GM18498 (cell line): ENCODE results near the gene ANO1.

Source experiments
- ATAC-seq: cut with Tn5 transposase; IDR thresholded peaks from one replicate; pipeline ENCODE4 v1.9.1; 2021; ENCODE audit warnings: mild to moderate bottlenecking, moderate library complexity; ENCODE audit not compliant: unreplicated experiment

Gene ANO1

DNA sequence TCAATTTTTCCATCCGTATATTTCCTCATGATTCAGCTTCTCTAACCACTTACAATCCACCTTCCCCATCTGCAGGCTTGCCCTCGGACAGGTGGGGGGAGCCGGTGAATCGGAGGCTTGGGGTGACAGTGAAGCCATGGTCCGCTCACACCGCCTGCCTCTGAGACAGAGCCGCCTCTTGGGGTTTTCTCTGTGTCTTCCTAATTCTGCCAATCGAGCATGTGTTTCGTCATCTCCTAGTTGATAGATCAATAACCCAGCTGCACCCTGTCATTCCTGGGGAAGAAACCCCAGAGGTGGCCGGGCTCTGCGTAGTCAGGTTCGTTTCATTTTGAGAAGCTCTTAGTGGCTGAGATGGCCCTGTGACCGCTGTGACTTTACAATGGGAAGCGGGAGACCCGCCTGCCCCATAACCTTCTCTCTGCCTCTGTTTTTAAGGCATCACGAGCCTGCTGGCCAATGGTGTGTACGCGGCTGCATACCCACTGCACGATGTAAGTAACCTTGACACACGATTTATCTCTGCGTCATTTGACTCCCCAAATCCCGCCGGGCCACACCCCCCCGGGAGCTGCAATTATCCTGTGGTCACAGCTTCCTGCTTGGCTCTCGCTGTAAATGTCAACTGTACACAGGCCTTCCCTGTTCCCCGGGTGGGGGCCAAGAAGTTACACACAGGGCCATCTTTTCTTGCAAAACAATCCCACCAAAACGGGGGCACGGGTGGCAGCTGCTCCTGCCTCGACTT lies 33.3 kb downstream of the ANO1 start:
- no peak for ATAC-seq

DNA sequence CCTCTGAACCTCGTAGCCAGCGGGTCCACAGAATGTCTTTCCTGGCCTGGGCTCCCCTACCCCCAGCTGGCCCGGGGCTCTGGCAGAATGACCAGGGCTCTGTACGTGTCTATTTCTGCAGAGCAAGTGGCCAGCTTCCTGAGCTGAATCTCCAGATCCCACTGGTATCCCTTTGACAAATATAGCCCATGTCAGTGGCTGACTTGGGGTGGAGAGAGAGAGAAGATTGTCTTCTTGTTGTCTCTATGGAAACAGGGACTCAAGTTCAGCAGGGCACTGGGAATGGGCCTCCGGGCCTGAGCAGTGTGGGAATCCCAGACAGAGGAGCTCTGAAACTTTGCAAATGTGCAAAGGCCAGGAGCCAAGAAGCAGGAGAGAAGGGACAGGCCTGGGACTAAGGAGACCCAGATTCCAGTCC lies 33.9 kb downstream of the ANO1 start:
- no peak for ATAC-seq

DNA sequence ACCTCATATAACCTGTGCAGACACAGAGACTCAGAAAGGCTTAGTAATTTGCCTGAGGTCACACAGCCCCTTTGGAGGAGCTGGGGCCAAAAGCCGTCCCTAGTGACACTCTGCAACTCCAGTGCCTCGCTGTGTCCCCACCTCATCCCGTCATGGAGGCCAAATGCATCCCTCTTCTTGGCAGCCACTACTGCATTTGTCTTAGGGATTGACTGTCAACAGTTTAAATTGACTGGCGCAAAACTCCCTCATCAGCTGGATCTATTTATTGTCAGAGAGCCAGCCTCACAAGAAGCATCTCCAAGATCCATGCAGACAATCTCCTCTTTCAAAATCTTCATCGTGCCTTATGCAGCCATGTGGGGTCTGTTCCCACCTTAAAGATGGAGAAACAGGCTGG lies 35.7 kb downstream of the ANO1 start:
- no peak for ATAC-seq

GRCh38 chr11:70115778-70116177 lies 37.7 kb downstream of the ANO1 start:
- ATAC-seq, result no peak

DNA sequence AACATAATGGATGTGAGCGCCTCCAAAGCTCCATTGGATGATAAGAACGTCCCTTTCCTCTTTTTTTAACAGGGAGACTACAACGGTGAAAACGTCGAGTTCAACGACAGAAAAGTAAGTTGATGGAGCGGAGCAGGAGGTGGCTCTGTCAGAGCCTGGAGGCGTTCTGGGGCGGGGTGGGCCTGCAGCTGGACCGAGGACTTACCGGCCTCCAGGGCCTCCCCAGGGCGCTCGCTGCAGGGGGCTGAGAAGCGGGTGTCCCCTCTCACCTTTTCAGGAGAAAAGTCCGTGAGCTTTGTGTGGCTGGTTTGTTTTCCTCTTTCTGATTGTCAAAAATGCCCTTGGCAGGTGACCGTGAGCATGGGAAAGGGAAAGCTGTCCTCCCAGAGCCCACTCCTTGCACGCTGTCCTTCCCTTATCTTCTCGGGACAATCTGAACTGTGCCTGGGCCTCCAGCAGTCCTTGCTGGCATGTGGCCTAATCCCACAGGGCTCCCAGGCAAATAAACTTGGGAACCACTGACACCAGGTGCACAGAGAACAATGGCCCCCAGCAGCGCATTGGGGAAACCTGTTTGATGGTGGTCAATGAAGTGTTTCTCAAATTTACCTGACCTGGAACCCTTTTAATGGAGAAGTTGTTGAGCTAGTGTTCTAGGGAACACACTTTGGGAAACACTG lies 38.4 kb downstream of the ANO1 start:
- ATAC-seq, result no peak

- no peak for ATAC-seq
Observed at GRCh38 chr11:70117567-70118145, 39.5 kb downstream of the ANO1 start.

- no peak for ATAC-seq
Observed at GRCh38 chr11:70118642-70119041, 40.5 kb downstream of the ANO1 start.

DNA sequence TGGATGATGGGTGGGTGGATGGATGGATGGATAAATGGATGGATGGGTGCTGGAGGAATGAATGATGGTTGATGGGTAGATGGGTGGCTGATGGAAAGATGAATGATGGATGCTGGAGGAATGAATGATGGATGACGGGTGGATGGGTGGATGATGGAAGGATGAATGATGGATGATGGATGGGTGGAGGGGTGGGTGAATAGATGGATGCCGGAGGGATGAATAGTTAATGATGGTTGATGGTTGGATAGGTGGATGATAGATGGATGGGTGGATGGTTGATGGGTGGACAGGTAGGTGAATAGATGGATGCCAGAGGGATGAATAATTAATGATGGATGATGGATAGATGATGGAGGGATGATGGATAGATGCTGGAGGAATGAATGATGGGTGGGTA lies 41.4 kb downstream of the ANO1 start:
- no peak for ATAC-seq

GRCh38 chr11:70120674-70121073 lies 42.6 kb downstream of the ANO1 start:
- no peak for ATAC-seq

DNA sequence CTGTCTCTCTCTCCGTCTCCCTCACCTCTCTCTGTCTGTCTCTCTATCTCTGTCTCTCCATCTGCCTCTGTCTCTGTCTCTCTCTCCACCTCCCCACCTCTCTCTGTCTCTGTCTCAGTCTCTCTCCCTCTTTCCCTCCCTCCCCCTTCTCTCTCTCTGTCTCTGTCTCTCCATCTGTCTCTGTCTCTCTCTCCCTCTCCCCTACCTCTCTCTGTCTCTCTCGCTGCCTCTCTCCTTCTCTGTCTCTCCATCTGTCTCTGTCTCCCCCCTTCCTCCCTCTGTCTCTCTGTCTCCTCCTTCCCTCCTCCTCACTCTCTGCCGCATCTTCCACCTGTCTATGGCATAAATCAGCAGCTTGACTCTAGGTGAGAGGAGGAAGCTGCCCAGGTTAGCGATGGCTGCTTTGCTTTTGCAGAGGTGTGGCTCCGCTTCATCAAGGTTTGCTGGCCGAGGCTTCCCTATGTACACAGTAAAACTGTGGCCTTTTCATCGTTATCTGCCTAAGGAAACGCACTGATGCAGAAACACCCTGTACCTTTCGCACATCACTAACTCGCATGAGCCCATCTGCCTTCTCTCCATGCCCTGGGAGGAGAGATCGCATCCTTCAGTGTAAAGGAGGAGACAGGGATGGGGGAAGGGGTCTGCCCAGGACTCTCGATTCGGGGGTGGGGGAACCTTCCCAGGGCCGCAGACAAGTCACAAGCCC lies 44.5 kb downstream of the ANO1 start:
- ATAC-seq, result no peak

GRCh38 chr11:70123711-70124110 lies 45.6 kb downstream of the ANO1 start:
- no peak for ATAC-seq

GRCh38 chr11:70124321-70125000 lies 46.3 kb downstream of the ANO1 start:
- ATAC-seq, result no peak

DNA sequence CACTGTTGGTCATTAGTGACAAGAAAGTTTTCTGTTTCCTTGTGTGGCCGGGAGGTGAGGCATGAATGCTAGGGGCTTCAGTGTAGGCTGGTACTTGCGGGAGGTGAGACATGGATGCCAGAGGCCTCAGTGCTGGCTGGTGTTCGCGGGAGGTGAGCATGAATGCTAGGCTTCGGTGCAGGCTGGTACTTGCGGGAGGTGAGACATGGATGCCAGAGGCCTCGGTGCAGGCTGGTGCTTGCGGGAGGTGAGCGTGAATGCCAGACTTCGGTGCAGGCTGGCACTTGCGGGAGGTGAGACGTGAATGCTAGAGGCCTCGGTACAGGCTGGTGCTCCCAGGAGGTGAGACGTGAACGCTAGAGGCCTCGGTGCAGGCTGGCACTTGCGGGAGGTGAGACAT lies 48.4 kb downstream of the ANO1 start:
- ATAC-seq, result no peak

GRCh38 chr11:70127653-70128434 lies 49.7 kb downstream of the ANO1 start:
- ATAC-seq, result no peak

DNA sequence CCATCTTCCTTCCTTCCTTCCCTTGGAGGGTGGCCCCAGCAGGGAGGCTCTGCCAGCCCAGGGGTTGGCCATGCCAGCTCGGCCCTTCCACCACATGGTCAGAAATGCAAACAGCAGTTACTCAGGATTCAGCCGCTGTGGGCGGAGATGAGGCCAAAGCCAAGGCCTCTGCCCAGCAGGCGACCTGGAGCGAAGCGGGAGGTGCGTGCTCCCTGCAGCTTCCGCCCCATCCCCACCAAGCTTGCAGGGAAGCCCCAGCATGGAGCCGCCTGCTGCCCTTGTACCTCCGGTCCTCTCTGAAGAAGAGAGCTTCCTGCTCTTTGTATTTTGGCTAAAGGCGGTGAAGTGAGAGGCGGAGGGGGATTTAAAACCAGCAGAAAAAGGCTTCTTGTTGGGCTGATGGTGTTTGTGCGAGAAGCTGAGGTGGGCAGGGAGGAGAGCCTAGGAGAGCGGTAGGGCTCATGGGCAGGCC lies 50.4 kb downstream of the ANO1 start:
- no peak for ATAC-seq

DNA sequence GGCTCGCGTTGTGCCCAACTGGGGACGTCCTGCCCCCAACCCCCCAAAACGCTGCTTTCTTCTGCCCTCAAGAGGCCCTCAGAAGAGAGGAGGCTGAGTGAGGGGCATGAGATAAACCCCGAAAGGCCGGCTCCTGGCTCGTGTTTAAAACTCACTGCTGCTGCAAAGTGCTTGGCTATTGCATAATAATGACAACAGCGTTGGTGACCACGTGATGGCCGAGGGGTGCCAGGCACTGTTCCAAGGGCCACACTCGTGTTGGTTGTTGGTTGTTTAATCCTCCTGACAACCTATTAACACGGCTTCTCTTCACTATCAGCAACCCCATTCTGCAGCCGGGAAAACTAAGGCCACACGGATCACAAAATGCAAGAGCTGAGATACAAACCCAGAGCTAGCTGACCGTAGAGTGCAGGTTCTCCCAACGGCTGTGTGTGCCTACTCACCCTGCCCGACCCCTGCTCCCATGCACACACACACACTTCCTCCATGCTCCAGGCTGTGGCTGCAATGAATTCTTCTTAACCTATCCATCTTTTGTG lies 51.0 kb downstream of the ANO1 start:
- ATAC-seq, result no peak

GRCh38 chr11:70130636-70131035 lies 52.5 kb downstream of the ANO1 start:
- no peak for ATAC-seq

DNA sequence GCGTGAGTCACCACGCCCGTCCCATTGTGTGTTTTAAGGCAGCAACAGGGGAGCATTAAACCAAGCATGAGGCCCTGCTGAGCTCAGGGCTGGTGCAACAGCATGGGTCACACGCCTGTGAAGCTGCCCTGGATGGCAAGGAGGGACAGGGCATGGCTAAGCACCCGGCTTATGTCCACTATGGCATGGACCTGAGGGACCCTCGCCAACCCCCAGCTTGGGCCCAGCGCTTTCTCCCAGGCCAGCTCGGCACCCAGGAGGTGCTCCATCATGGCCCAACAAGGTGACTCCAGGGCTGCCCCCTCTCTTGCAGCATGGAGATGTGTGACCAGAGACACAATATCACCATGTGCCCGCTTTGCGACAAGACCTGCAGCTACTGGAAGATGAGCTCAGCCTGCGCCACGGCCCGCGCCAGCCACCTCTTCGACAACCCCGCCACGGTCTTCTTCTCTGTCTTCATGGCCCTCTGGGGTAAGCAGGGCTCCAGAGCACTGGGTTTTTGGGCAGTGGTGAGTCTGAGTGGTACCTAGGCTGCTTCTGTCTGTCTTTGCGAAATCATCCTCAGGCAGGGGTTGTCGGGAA lies 53.6 kb downstream of the ANO1 start:
- ATAC-seq, result no peak

- no peak for ATAC-seq
Observed at GRCh38 chr11:70132641-70133040, 54.5 kb downstream of the ANO1 start.
